SK-N-SH treated with all-trans-retinoic acid at 6 μM for 48 hours (cell line): Measurements from ENCODE around the gene CUL4B.

ENCODE experiments used
- ARNTL ChIP-seq: fragments of 450-650 bp; formaldehyde crosslinking; IDR thresholded peaks from 2 replicates; pipeline ENCODE4 v1.5.0; 2020; ENCODE audit warnings: low read depth, mild to moderate bottlenecking, moderate library complexity, borderline replicate concordance
- BACH2 ChIP-seq: fragments of 250-450 bp; sonication (Bioruptor Pico); IDR thresholded peaks from 2 replicates; pipeline ENCODE4 v1.9.0; 2021; ENCODE audit warnings: mild to moderate bottlenecking, borderline replicate concordance
- CREB5 ChIP-seq: fragments of 250-450 bp; sonication (Bioruptor Pico); IDR thresholded peaks from 2 replicates; pipeline ENCODE4 v1.5.1; 2020; ENCODE audit warnings: low read depth, mild to moderate bottlenecking, moderate library complexity
- ESRRG ChIP-seq: fragments of 250-450 bp; sonication (Bioruptor Pico); IDR thresholded peaks from 2 replicates; pipeline ENCODE4 v1.6.1; 2021; ENCODE audit warnings: mild to moderate bottlenecking
- OSR1 ChIP-seq: fragments of 250-450 bp; sonication (Bioruptor Pico); IDR thresholded peaks from 2 replicates; pipeline ENCODE4 v1.8.0; 2022; ENCODE audit warnings: moderate library complexity, mild to moderate bottlenecking, inconsistent platforms
- PATZ1 ChIP-seq: fragments of 250-450 bp; sonication (Bioruptor Pico); IDR thresholded peaks from 2 replicates; pipeline ENCODE4 v1.8.0; 2020; ENCODE audit warnings: mild to moderate bottlenecking, moderate library complexity, borderline replicate concordance
- RARB ChIP-seq: fragments of 250-450 bp; sonication (Bioruptor Pico); IDR thresholded peaks from 2 replicates; pipeline ENCODE4 v1.8.0; 2021; ENCODE audit warnings: mild to moderate bottlenecking, moderate library complexity
- SNAI2 ChIP-seq: fragments of 250-450 bp; sonication (Bioruptor Pico); IDR thresholded peaks from 2 replicates; pipeline ENCODE4 v1.5.0; 2020; ENCODE audit warnings: mild to moderate bottlenecking, moderate library complexity
- ZFP30 ChIP-seq: fragments of 450-650 bp; formaldehyde crosslinking; IDR thresholded peaks from 2 replicates; pipeline ENCODE4 v1.5.0; 2022; ENCODE audit warnings: mild to moderate bottlenecking, moderate library complexity
- ZNF565 ChIP-seq: fragments of 450-650 bp; formaldehyde crosslinking; conservative IDR thresholded peaks from 2 replicates; pipeline ENCODE4 v1.5.0; 2020; ENCODE audit warnings: low read depth, mild to moderate bottlenecking, moderate library complexity

- TF ChIP-seq ESRRG (no peak), PATZ1 (CRISPR knock-in tag) (peak; percentile 72; the same call in 1 of the 2 replicates), ARNTL (CRISPR knock-in tag) (no peak), SNAI2 (CRISPR knock-in tag) (no peak), ZFP30 (CRISPR knock-in tag) (no peak), ZNF565 (CRISPR knock-in tag) (no peak), BACH2 (CRISPR knock-in tag) (no peak), CREB5 (CRISPR knock-in tag) (no peak), RARB (CRISPR knock-in tag) (no peak), OSR1 (CRISPR knock-in tag) (no peak)
These were observed at the start of gene CUL4B for GRCh38 chrX:120560842-120561633.
